K562 treated with DMSO at 1 percent for 4 hours (cell line): ENCODE measurements around the gene TNRC6B. TPM values are rescaled to one million over a fixed set of nuclear protein-coding genes. Genes with fewer than 3 reads are reported as not detected.

Experiments
- total RNA-seq: library from RNA; unstranded; fragments of 300-600 nt; gene quantifications from 2 replicates; pipeline ENCODE4 v1.2.3, GENCODE V29; 2022; ENCODE audit not compliant: insufficient read depth

Gene TNRC6B
- total RNA-seq, result 2.3 and 3.8 TPM in 2 replicates

GRCh38 chr22:40177738-40178416 is at the start of gene TNRC6B:
TNRC6B (plus strand) TSS chr22:40177925; CDS start chr22:40178136, 211 bp downstream.

GRCh38 chr22:40346185-40347118 is 168.7 kb downstream of the TNRC6B start, which contains the start of gene ADSL:
ADSL (plus strand) TSS chr22:40346500; CDS start chr22:40346559, 59 bp downstream.

Other genes with a start within 250 kb of the TNRC6B start
- gene TMA7B, start 217.5 kb upstream of the TNRC6B start, total RNA-seq, result 3.0 and 3.3 TPM in 2 replicates
- 0.35 TPM in 1 of 2 replicates, not detected in the other for gene FAM83F, start 183.0 kb upstream of the TNRC6B start, total RNA-seq
- gene ADSL, start 168.6 kb downstream of the TNRC6B start, total RNA-seq, result 69.3 and 84.8 TPM in 2 replicates
- 45.2 and 53.0 TPM in 2 replicates for gene SGSM3, start 192.7 kb downstream of the TNRC6B start, total RNA-seq